Retinal pigment epithelial cell (primary cell): ENCODE results near the gene BSG.

Experiments used
- DNase-seq: peaks from one replicate; pipeline ENCODE4 v3.0.0-alpha.2; 2010; ENCODE audit warnings: low read depth
- H3K4me3 ChIP-seq: 2 replicates; pipeline ENCODE4 v1.5.1; 2011; ENCODE audit warnings: mild to moderate bottlenecking, low read length, control low read depth, moderate library complexity
- TF ChIP-seq, protein P1 (sequence below): conservative IDR thresholded peaks from 2 replicates; pipeline ENCODE4 v1.5.1; 2011; ENCODE audit warnings: low read depth, low read length, control low read depth, inconsistent platforms

The BSG gene

DNA sequence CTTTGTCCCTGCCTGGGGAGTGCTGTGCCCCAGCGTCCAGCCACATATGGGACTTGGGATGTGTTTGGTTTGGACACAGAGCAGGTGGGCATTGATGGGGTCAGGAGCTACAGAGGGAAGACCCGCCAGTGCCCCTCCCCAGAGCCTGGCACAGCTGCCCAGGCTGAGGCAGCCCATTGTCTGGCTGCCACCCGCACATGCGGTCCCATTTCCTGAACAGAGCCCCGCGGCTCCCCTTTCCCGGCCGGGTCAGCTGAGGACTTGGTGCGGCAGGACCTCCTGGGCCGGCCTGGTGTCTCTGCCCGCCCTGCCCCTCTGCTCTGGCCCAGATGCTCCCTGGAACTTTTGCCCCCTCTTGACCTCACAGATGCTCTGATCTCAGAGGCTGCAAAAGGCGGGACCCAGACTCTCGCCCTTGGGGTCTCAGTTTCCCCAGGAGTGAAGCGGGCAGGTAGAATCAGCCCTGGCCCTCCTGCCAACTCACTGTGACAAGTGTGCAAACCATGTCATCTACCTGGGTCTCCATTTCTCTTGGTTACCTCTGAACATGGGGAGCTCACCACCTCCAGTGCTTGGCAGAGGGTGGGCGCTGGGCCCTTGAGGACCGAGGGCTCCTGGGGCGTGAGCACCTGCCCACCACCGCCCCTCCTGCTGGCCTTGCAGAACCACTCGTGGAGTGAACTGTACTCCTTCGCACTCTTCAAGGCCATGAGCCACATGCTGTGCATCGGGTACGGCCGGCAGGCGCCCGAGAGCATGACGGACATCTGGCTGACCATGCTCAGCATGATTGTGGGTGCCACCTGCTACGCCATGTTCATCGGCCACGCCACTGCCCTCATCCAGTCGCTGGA, 35.1 kb downstream of the BSG start:
- no peak for DNase-seq
- TF ChIP-seq, protein P1, sequence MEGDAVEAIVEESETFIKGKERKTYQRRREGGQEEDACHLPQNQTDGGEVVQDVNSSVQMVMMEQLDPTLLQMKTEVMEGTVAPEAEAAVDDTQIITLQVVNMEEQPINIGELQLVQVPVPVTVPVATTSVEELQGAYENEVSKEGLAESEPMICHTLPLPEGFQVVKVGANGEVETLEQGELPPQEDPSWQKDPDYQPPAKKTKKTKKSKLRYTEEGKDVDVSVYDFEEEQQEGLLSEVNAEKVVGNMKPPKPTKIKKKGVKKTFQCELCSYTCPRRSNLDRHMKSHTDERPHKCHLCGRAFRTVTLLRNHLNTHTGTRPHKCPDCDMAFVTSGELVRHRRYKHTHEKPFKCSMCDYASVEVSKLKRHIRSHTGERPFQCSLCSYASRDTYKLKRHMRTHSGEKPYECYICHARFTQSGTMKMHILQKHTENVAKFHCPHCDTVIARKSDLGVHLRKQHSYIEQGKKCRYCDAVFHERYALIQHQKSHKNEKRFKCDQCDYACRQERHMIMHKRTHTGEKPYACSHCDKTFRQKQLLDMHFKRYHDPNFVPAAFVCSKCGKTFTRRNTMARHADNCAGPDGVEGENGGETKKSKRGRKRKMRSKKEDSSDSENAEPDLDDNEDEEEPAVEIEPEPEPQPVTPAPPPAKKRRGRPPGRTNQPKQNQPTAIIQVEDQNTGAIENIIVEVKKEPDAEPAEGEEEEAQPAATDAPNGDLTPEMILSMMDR: no peak
- no peak overlapping the region for H3K4me3 ChIP-seq

GRCh38 chr19:608155-609003, 36.0 kb downstream of the BSG start:
- TF ChIP-seq, protein P1: no peak
- H3K4me3 ChIP-seq: no peak overlapping the region
- no peak for DNase-seq

DNA sequence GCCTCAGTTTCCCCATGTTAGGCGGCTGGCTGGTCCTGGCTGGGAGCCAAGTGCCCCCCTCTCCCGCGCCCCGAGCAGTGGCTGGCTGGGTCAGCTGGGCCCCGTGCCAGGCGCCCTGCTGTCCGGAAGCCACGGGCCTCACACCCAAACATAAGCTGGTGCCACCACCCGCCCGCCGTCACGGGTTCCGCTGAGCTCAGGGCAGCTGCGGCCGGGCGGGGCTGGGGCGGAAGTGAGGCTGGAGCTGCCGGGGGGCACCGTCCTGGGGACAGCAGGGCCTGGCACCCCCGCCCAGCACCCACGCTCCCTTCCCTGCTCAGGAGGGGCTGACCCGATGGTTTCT, 36.6 kb downstream of the BSG start:
- TF ChIP-seq, protein P1: no peak
- no peak overlapping the region for H3K4me3 ChIP-seq
- DNase-seq: peak; percentile 83

- DNase-seq: no peak
- TF ChIP-seq, protein P1: no peak
- no peak overlapping the region for H3K4me3 ChIP-seq
These were observed 37.8 kb downstream of the BSG start for GRCh38 chr19:610071-610800.

GRCh38 chr19:610801-611480, 38.5 kb downstream of the BSG start:
- no peak overlapping the region for H3K4me3 ChIP-seq
- TF ChIP-seq, protein P1: no peak

GRCh38 chr19:611481-611868, 39.1 kb downstream of the BSG start:
- peak; percentile 88 for DNase-seq
- TF ChIP-seq, protein P1: no peak
- H3K4me3 ChIP-seq: no peak overlapping the region

More at GRCh38 chr19:610801-611480, 38.5 kb downstream of the BSG start:
- DNase-seq: peak; percentile 70
